NCI-H1092 treated with DMSO at 0.1 percent for 48 hours (cell line): ENCODE measurements around the gene ARID5B.
A peak's percentile ranks its signal among the peaks of the same experiment; 100 is the strongest.

Experiments
- DNase-seq: peaks from one replicate; lab custom pipeline; 2025; lab: John Stamatoyannopoulos, UW

Gene ARID5B

GRCh38 chr10:62077330-62078015, 176.0 kb downstream of the ARID5B start:
- no peak for DNase-seq

DNA sequence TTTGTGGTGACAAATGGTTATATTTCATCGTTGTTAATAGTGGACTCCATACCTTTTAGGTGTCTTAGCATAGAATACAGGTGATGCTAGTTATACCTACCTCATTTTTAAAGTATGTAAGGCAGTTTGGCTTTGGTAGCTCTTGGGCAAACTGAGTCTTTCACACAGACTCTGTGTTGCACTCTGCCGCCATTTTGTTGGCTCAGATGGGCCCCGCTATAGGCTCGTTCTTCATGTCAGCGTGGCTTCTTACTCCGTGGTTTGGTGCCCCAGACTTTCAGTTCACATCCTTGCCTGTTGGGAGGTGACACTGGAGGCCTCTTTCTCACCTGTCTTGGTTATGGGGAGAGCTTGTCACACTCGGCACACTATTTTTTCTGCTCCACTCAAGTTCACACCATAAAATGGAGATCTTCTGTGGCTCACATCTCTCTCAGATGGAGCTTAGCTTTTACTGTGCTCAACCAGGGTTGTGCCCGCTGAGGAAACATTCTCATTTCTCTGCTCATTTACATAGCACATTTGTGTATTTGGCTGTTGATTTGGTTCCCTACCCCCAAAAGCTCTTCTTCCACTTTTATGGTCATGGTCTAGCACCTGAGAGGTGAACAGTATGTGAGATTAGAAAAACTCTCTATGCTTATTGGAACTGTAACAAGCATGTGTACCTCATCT, 178.5 kb downstream of the ARID5B start:
- DNase-seq, result no peak

DNA sequence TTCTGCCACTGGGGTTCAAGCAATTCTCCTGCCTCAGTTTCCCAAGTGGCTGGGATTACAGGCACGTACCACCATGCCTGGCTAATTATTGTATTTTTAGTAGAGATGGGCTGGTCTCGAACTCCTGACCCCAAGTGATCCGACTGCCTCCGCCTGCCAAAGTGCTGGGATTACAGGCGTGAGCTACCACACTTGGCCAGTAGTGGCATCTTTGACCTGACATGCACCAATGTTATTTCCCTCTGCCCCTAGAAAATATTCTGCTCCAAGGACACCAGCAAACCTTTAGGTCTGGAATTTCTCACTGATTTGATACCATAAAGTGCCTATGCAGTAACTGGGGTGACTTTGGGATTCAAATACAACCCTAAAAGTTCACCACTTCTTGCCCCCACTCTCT, 179.4 kb downstream of the ARID5B start:
- no peak for DNase-seq

DNA sequence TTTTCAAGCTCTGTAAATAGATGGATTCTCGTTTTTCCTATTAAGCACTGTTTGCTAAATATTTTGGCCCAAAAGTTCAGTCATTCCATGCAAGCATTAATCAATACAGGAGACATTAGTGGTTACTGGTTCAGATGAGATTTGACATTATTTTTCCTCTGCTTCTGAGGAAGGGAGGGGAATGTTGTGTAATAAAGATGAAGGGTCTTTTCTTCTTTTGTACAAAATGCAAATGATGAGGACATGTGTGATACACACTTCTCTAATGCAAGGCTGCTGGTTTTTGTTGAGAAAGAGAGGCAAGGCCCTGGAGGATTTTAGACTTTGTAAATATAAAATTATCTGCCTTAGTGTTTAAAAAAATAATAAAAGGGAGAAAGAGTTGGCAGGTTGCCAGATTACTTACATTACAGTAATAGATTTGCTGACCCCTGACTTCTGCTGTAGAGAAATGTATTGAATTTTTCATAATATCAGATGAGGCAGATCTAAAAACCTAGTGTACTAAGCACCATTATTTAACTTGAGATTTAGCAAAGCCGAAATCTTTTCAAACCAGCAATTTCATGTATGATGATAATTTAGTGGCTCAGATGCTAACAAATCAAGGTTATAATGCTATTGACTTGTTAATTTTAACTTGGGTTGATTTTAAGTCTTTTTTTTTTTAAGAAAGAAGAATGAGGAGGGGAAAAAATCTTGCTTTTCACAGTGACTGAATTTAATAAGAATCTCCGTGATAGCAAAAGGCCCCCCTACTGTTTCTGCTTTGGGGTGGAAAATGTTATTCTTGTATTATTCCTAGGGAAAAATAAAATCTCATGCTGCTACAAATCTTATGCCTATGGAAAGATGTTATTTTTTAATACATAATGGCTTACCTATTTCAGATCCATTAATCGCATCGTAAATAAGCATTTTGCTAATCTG, 180.1 kb downstream of the ARID5B start:
- peak; percentile 12 for DNase-seq

DNA sequence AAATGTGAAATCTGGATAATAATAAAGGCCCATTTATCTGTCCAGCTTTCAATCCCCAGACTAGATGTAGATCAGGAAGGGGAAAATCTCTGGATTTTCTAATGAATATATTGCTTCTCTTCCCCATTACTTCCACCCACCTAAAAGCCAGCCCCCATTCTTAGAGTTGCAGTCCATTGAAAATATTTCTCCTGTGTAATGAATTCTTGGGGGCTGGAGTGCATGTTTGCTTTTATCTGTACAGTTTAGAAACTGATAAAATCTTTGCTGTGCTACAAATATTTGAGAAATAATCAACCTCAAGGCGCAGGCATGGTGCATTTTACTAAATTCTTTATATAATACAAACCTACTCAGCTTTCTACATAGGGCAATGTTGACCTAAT, 180.8 kb downstream of the ARID5B start:
- DNase-seq, result no peak

- DNase-seq, result no peak
These were observed 181.4 kb downstream of the ARID5B start for GRCh38 chr10:62082729-62083411.

DNA sequence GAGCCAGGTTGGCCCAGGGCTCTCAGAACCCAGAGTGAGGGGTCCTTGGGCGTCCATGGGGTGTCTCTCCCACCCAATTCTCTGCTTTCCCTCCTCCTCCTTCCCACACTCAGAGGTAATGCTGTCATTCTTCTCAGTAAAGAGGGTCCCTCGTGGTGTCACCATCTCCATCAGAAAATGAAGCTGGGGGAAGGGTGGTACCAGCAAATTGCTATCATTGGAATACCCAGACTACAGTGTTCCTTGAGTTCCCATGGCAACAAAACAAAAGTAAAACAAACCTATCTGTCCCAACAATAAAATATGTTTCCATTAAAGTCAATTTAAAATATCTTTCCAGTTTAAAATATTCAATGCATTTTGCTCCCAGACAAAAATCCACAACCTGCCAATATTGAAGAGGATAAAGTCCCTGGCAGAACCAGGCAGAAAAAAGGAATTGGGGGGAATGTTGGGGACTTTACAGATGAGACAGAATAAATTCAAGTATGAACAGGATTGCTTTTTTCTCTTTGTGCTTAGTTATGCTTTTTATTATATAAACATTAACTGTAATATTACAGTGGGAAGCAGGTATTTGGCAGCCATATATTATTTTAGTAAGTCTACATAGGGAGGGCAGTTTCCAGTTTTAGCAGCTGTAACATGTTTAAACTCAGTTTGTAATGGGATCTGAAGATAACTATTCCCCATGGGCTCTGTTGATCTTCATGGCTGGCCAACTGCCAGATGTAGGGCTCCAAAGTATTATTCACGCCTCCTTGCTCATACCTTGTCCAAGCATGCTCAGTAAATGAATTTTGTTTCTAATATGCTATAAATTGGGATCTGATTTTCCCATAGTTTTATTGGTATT, 182.1 kb downstream of the ARID5B start:
- peak; percentile 69 for DNase-seq

DNA sequence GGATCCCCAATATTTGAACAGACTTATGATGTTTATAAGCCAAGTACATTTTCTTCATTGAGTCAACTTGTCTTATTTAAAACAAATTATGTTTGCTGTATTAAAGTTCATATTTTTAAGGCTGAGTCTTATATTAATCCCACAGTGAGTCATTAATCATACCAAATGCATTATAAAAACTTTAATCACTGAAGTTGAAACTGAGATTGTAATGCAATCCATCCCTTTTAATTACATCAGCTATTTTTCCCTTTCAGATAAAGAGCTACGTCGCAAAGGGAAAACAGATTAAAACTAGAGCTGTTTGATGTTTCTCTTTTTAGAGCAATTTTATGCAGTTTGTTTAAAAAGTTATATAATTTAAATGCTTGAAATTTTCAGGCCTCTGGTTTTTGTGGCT, 183.0 kb downstream of the ARID5B start:
- no peak for DNase-seq

- DNase-seq, result no peak
These were observed 183.9 kb downstream of the ARID5B start for GRCh38 chr10:62085404-62085803.

DNA sequence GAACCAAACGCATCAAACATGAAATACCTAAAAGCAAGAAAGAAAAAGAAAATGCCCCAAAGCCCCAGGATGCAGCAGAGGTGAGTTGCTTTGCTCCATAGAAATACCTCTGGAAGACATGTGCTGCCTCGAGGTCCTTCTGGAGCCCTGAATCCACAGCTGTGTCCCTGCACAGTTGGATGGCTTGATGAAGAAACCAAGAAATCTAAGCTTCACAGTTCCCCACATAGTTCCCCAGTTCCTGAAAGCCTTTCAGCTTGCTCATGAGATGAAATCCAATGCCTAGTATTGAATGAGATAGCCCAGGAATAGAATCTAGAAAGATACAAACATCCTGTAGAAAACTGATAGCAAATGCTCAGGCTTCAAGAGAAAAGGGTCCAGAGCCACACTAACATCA, 184.3 kb downstream of the ARID5B start:
- DNase-seq, result no peak

DNA sequence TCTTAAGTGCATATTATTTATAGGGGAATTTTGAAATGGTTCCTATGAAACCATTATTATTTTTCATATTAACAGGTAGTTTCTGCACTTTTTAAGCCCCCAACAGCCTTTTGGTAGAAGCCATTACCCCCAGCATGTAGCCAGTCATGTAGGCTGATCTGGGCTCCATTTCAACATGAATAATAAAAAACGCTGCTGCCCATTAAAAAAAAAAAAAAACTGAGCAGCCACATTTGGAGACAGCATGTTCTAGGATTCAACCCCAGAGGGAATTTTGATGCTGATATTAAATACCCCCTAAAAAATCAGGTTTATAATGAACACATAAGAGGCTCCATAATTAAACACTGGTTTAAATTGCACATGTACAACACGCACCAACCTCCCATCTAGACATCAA, 185.8 kb downstream of the ARID5B start:
- DNase-seq, result no peak

- no peak for DNase-seq
These were observed 187.3 kb downstream of the ARID5B start for GRCh38 chr10:62088786-62089185.

GRCh38 chr10:62092301-62093030, 191.0 kb downstream of the ARID5B start:
- no peak for DNase-seq

- DNase-seq, result no peak
These were observed 192.4 kb downstream of the ARID5B start for GRCh38 chr10:62093863-62094291.

DNA sequence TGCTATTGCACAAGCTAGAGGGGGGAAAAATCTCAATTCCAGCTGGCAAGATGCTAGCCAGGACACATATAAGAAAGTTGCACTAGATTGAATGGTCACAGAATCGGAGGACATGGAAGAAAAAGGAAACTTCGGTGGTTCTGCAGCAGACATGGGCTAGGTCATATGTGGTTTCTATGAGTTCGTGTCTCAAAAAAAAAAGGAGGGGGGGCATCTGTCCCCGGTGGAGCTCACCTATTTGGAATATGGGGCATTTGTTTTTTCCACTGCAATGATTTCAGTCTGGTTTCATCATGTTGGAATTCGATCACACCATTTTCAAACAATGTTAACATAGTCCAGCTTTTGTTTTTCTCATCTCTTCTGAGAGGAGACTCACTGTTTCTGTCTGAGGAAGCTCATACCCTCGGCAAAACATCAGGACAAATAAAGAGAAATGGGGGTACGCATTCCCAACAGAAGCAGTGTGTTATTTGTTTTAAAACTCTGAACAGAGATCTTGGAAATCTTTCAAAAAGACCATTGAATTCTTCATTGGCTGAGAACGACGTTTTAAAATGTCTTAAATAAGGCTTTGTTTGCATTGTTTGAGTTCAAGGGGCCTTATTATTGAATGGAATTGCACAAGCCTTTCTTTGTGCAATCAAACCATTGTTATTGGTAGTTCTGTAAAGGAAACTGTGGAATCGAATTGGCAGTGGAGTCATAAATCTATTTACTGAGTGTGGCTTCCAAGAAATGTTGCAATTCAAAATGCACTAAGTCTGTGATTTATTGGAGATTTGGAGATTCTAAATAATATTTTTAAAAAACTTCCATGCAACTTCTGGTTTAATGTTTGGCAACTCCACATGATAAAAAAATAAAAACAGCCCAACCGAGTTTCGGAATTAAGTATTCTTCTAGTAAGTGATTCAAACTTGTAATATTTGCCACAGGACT, 194.0 kb downstream of the ARID5B start:
- DNase-seq, result no peak

DNA sequence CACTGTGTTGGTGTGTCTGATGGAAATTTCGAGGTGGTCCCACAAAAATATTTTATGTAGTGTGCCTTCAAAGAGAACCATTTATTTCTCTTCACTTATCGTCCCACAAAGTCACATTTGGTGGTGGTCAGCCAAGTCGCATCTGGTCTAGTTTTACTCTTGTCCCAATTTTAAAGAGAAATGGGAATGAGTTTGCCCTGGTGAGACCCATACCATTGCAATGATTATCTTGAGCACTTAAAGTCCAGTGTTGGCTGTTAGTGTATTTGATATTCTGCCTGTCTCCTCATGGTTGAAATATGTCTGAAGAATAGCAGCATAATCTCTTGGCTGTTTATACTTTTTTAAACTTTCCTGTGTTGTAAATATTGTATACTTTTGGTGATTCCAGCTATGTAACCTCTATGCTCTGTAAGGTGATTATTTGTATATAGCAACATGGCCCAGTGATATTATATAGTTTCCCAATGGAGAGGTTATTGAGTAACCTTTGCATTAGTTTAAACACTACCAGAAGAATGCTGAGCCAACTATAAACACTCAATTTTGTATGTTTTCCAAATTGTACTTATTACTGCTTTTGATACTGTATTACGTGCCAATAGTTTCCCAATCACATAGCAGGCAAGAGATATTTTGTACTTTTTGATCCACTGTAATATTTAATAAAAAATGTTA, 194.9 kb downstream of the ARID5B start:
- no peak for DNase-seq

GRCh38 chr10:62098278-62099121, 197.0 kb downstream of the ARID5B start:
- DNase-seq, result no peak

DNA sequence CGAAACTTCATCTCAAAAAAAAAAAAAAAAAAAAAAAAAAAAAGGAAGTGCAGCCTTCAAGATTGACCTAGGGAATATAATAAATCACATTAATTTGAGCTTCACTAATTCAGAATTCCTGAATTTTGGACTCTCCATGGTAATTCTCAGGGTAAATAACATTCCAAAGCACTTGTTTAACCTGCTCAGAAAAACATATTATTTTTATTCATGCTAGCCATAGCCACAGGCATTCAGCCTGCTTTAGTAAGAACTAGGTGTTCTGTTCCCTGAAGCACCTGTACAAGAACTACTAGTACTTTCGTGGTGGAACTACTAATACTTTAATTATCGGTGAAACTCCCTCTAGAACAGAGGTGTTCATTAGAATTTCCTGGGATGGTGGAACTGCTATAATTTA, 197.8 kb downstream of the ARID5B start:
- no peak for DNase-seq
